Left lung (tissue), 10 donors: ENCODE data around the gene VRK2. TPM values are rescaled to one million over a fixed set of nuclear protein-coding genes. Genes with fewer than 3 reads are reported as not detected.

Experiments
- ATAC-seq: fragments of 200-7000 bp; cut with Tn5 transposase; one replicate; pipeline ENCODE4 v1.9.1; 2020; ENCODE audit warnings: moderate library complexity
- DNase-seq, 4 donors: peaks; one replicate each; pipeline ENCODE4 v3.0.0-alpha.2; 2013 to 2020
- H3K27ac ChIP-seq, 2 donors: fragments of 200-600 bp; sonication (generic) in 1 of 2; one replicate each; pipeline versions ENCODE4 v1.5.0 to v1.8.0; 2020 to 2021
- H3K27me3 ChIP-seq, 2 donors: fragments of 200-600 bp; sonication (generic) in 1 of 2; one replicate each; pipeline versions ENCODE4 v1.5.0 to v1.8.0; 2020 to 2021
- H3K36me3 ChIP-seq, 2 donors: fragments of 200-600 bp; sonication (generic) in 1 of 2; one replicate each; pipeline versions ENCODE4 v1.5.0 to v1.8.0; 2020 to 2021
- H3K4me1 ChIP-seq, 2 donors: fragments of 200-600 bp; one replicate each; pipeline ENCODE4 v1.8.0; 2021
- H3K4me3 ChIP-seq, 2 donors: fragments of 200-600 bp; sonication (generic) in 1 of 2; one replicate each; pipeline versions ENCODE4 v1.5.0 to v1.8.0; 2020 to 2021; ENCODE audit warnings: mild to moderate bottlenecking in 1 of 2
- H3K9me3 ChIP-seq, 2 donors: fragments of 200-600 bp; sonication (generic) in 1 of 2; one replicate each; pipeline versions ENCODE4 v1.5.0 to v1.8.0; 2020 to 2021
- intact Hi-C, 2 donors: fragments of 100-400 bp; cut with DNase I; formaldehyde crosslinking; loops; one replicate each; pipeline versions ENCODE4 v1.11.2 to v1.14.2; 2022
- polyA plus RNA-seq, 6 donors: library from polyadenylated mRNA; unstranded; fragments of 120-200 nt; gene quantifications; one replicate each; pipeline ENCODE4 v1.2.1, GENCODE V29; 2013; ENCODE audit not compliant: insufficient read length in 6 of 6
- total RNA-seq, 2 donors: library from RNA; stranded (reverse); fragmentation: NEBNext Ultra II Directional; extraction: Animal tissue kit (Norgen Biotek cat#: 25700); gene quantifications; one replicate each; pipeline ENCODE4 v1.2.1, GENCODE V29; 2021
- TF ChIP-seq, protein P1 (sequence below), 2 donors: fragments of 200-600 bp; sonication (generic) in 1 of 2; IDR thresholded peaks; one replicate each; pipeline versions ENCODE4 v1.5.0 to v1.8.0; 2021; ENCODE audit warnings: antibody characterized with exemption in 2 of 2
- donor health status: DM: no; HTN: yes; CAD: no.
- donor health status: DM: no; HTN: no; CAD: no.

Gene VRK2
- total and polyA plus RNA-seq, 8 donors = 18.2 to 28.0 (median 24.1) TPM

DNA sequence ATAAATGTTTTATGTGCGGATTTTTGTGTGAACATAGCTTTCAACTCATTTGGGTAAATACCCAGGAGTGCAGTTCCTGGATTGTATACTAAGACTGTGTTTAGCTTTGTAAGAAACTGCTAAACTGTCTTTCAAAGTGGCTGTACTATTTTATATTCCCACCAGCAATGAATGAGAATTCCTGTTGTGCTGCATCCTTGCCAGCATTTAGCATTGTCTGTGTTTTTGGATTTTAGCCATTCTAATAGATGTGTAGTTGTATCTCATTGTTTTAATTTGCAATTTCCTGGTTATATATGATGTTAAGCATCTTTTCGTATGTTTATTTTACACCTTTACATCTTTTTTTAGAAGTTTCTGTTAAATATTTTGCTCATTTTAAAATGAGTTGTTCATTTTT is 24.2 kb downstream of the VRK2 start:
- H3K27me3 ChIP-seq = no peaks in the 10 kb centered on the region
- peaks cover 0 to 3% of the 10 kb centered on the region in 2 donors for H3K9me3 ChIP-seq
- H3K4me3 ChIP-seq = no peak overlapping the region
- H3K36me3 ChIP-seq = no peaks in the 10 kb centered on the region
- intact Hi-C loops = no loop called here
- H3K27ac ChIP-seq = no peak overlapping the region
- ATAC-seq (no peak), DNase-seq (no peak)
- TF ChIP-seq, protein P1, sequence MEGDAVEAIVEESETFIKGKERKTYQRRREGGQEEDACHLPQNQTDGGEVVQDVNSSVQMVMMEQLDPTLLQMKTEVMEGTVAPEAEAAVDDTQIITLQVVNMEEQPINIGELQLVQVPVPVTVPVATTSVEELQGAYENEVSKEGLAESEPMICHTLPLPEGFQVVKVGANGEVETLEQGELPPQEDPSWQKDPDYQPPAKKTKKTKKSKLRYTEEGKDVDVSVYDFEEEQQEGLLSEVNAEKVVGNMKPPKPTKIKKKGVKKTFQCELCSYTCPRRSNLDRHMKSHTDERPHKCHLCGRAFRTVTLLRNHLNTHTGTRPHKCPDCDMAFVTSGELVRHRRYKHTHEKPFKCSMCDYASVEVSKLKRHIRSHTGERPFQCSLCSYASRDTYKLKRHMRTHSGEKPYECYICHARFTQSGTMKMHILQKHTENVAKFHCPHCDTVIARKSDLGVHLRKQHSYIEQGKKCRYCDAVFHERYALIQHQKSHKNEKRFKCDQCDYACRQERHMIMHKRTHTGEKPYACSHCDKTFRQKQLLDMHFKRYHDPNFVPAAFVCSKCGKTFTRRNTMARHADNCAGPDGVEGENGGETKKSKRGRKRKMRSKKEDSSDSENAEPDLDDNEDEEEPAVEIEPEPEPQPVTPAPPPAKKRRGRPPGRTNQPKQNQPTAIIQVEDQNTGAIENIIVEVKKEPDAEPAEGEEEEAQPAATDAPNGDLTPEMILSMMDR (IDR thresholded peaks at IDR 0.05) = no peak
- no peaks in the 10 kb centered on the region for H3K4me1 ChIP-seq

DNA sequence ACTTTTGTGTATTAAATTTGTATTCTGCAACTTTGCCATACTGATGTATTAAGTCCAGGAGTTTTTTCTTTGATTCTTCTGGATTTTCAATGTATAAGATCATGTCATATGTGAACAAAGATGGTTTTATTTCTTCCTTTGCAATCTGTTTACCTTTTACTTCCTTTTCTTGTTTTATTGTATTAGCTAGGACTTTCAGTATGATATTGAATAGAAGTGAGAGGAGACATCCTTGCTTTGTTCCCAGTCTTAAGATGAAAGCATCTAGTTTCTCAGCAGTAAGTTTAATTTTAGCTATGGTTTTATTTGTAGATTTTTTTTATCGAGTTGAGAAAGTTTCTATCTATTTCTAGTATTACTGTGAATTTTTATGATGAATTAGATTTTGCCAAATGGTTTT is 25.5 kb downstream of the VRK2 start:
- no peaks in the 10 kb centered on the region for H3K4me1 ChIP-seq

DNA sequence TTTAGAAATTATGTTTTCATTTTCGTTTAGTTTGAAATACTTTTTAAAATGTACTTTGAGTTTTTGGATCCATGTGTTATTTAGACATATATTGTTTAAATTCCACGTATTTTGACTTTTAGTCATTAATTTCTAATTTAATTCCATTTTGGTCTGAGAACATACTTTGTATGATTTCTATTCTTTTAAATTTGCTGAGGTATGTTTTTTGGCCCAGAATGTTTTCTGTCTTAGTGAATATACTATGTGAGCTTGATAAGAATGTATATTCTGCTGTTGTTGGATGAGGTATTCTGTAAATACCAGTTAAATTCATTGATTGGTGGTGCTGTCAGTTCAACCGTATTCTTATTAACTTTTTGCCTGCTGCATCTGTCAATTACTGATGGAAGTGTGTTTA is 26.4 kb downstream of the VRK2 start:
- H3K27me3 ChIP-seq = no peaks in the 10 kb centered on the region
- no peaks in the 10 kb centered on the region for H3K4me1 ChIP-seq
- DNase-seq = no peak
- TF ChIP-seq, protein P1 (IDR thresholded peaks at IDR 0.05) = no peak
- H3K27ac ChIP-seq = no peak overlapping the region
- H3K4me3 ChIP-seq = no peak overlapping the region
- intact Hi-C loops = no loop called here
- peaks cover 0 to 3% of the 10 kb centered on the region in 2 donors for H3K9me3 ChIP-seq
- no peak for ATAC-seq
- H3K36me3 ChIP-seq = no peaks in the 10 kb centered on the region

More for the DNA sequence above, 25.5 kb downstream of the VRK2 start:
- DNase-seq (no peak), ATAC-seq (no peak)
- peaks cover 0 to 3% of the 10 kb centered on the region in 2 donors for H3K9me3 ChIP-seq
- no peaks in the 10 kb centered on the region for H3K27me3 ChIP-seq
- H3K36me3 ChIP-seq = no peaks in the 10 kb centered on the region
- intact Hi-C loops = no loop called here
- TF ChIP-seq, protein P1 (IDR thresholded peaks at IDR 0.05) = no peak
- H3K4me3 ChIP-seq = no peak overlapping the region
- H3K27ac ChIP-seq = no peak overlapping the region

DNA sequence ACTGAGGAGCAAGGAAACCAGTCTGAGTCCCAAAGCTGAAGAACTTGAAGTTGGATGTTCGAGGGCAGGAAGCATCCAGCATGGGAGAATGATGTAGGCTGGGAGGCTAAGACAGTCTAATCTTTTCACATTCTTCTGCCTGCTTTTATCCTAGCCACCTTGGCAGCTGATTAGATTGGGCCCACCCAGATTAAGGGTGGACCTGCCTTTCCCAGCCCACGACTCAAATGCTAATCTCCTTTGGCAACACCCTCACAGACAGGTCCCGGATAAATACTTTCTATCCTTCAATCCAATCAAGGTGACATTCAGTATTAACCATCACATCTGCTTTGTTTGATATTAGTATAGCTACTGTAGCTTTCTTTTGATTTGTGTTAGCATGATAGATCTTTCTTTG is 27.1 kb downstream of the VRK2 start:
- Histone ChIP-seq H3K27ac (no peak overlapping the region), H3K36me3 (no peaks in the 10 kb centered on the region), H3K4me3 (no peak overlapping the region), H3K27me3 (no peaks in the 10 kb centered on the region), H3K9me3 (peaks cover 0 to 3% of the 10 kb centered on the region in 2 donors), H3K4me1 (no peaks in the 10 kb centered on the region)
- no peak for ATAC-seq
- TF ChIP-seq, protein P1 (IDR thresholded peaks at IDR 0.05) = no peak
- intact Hi-C loops = no loop called here
- DNase-seq = no peak

DNA sequence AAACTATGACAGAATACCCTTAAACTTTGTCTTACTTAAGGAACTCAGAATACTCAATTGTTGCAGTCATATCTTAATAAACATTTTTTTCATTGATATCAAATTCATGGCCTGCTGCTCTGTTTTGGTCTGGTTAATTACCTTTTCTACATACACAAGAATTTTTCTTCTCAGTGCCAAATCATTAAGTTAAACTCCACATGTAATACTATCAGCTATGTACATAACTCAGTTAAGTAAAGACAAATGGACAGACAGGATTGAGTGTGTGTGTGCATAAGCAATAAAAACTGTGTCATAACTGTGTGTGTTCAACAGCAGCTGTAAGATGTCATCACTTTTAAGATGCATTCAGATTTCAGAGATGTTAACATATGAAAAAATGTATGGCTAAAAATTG is 34.4 kb downstream of the VRK2 start:
- Histone ChIP-seq H3K36me3 (no peaks in the 10 kb centered on the region), H3K27ac (no peak overlapping the region), H3K9me3 (no peaks in the 10 kb centered on the region), H3K27me3 (no peaks in the 10 kb centered on the region), H3K4me1 (no peaks in the 10 kb centered on the region), H3K4me3 (no peak overlapping the region)
- ATAC-seq = no peak
- intact Hi-C loops = no loop called here
- TF ChIP-seq, protein P1 (IDR thresholded peaks at IDR 0.05) = no peak
- peak in 1 of 4 donors; percentile 4 for DNase-seq
